ENCODE measurements around the gene FAM237A.

Gene FAM237A

DNA sequence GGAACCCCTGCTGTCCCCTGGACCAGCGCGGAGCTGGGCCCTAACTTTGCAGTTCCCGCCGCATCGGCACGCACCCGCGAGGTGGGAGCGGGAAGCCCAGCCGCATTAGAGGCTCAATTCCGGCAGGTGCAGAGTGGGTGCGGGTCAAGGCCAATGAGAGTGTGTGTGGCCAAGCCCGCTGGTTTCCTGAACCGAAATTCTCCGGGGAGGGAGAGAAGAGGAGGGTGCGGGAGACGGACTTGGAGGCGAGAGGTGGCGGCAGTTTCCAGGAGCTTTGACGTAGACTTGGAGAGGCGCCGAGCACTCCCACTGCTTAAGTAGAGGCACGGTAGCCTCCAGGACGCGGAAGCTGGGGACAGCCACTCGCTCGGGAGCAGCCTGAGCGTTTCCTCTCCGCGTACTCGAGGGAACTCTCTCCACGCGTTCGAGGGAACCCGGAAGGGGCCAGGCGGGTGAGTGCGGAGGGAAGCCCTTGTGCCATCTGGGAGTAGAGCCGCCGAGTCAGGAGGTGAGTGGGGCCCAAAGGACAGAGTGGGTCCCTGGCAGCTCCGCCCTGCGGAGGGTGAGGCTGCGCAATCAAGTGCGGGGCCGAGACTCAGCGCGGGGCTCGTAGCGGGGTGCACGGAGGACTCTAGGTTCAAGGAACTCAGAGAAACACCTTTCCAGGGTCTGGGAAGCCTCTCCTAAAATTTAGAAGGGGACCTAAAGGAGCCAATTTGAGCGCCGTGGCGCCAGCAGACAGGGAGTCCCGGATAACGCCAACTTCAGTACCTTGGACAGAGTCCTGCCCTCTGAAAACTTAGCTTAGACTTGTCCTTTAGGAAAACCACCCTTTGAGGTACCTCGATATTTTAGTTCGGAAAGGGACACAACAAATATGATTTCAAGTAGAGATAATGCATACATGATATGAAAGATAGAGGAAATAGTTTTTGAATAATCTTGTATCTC lies at the start of gene FAM237A:
Gene FAM237A (plus strand): TSS at position 413 of the 951 bp plus-strand sequence. CDS start 1,750 bp downstream, outside the sequence.
- no peak for DNase-seq

DNA sequence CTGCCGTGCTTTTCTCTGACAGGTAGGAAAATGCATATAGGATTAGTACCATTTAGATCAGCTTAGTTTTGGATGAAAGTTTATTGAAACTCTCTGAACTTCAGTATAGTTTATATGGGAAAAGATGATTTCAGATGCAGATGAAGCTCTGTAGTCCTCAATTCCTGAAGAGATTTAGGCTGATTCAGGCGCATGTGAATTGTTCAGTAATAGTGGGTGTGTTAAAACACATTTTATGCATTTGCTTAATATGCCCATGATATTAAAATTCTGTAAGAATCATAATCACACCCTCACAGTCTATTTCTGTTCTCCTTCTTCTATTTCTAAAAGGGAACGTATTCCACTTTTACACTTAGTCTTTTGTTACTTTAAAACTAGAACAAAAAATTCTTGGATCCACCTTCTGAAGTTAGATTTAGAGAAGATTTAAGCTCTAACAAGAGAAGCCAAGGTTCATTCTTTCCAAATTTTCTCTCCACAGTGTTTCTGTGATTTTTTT lies 44.5 kb upstream of the FAM237A start:
- DNase-seq: no peak

DNA sequence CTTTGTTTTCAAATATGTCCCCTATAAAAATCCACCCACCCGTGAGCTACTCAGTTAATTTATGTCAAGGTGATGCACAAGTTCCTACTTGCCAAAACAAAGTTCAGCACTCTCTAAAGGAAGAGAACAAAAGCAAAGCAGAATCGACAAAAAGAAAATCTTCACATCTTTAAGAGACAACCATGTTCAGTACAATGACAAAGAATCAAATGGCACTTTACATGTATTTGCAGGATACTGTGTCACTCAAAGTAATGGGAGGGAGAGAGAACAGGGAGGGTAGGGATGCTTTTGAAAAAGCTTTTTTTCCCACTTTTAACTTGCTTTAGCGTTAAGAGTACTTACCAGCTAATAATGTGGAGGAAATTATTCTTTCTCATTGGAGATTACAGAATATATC lies 39.0 kb upstream of the FAM237A start:
- no peak for DNase-seq

DNA sequence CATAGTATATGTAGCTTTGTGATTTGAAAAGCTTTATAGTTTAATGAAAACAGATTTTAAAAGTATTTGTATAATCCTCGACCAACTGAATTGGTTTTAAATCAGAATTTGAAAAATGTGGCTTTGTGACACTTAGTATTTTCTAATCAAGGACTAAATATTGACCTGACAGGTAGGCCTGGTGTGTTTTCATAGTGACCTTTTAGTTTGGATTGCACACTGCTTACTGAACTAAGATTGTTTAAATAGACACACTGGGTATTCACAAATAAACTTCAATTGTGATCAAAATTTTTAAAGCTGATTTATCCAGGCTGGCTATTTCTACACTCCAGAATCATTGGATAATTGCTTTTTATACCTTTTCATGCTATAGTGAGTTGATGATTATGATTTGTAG lies 31.8 kb upstream of the FAM237A start:
- DNase-seq: no peak

DNA sequence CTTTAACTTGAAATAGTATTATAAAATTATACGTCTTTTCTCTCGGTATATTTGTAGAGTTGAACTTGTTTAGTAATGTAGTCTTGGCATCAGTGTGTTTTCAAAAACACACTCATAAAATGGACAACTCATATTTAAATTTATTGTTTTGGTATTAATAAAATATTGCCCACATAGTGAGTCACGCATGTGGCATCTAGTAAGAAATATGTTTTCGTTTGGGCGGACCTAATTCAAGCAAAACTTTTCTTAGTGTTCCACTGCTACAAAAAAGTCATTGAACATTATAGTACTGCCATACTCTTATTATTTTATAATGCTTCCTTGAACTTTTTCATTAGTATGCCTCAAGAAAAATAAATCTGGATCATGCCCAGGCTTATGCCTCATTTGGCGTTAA lies 31.1 kb upstream of the FAM237A start:
- DNase-seq: no peak

DNA sequence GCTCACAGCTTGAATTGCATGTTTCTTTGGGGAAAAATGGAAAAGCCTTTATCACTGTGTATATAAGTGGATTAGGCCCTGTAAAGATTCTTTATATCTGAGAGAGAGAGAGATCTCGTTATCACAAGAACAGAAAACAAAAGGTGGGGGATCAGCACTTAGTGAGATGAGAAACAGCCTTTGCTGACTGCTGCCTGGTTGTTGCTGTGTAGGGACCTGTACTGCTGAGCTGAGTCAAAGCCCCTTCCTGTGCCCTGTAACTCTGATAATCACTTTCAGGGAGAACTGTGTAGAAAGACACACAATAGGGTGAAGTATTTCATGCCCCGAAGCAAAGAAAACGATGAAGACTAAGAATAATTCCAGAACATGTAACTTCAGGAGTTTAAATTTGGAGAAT lies 30.6 kb upstream of the FAM237A start:
- no peak for DNase-seq

DNA sequence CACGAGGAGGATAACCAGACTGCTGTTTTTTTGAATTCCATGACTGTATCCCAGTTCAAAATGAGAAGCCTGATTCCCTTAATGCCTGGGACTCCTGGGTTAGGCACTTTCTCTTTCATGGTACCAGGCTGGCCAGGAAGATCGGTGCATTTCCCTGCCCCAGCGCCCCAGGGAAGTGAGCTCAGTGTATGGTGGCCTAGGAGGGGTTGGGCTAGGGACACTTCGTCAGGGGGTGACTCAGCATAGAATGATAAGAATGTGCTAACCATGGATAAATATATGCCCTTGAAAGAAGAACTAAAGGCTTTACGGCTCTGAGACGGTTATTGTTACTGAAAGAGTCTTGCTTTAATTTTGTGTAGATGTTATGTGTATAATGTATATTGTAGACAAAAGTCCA lies 27.5 kb upstream of the FAM237A start:
- no peak for DNase-seq

DNA sequence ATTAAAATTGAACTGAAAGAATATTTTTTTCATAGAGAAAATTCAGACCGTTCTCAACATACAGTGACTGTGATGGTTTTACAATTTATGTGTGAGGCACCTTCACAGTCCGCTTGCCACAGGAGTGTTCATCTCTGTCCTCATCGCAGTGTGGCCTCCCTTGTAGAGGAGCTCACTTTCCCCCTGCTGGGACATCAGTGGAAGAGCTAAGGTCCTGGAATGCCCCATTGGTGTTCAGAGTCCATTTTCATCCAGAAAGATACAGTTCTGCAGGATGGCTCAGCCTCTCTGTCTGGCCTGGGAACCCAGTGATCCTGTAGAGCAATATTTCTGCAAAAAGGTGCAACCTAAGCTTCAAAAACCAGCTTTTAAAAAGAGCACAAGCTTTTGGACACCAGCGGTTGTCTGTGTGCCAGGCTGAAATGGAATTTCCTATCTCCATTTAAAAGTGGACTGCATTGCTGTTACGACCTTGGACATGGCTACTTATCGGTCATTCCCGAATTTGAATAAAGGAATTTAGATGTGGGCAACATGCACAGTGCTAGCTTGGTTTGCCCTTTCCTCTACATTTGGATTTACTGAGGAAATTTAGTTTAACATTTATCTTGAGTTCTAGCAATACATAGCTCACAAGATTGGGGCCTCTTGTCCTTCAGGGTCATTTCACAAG lies 26.7 kb upstream of the FAM237A start:
- no peak for DNase-seq

DNA sequence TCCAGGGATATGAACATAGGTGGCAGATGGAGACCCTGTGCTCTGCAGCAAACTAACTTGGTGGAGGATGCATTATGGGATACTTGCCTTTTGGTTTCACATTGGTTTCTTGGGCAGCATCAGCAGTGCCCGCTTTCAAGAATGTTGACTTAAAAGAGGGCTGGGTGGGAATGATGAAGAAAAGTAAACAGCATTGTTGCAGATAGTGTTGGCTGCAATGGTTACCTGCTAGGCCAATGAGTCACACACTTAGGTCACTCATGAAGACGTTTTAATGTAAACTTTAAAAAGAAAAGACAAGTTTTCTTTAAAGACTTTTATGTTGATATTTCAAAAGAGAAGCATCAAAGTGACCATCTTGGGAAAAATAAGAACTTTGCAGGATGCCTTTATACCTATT lies 26.1 kb upstream of the FAM237A start:
- no peak for DNase-seq

DNA sequence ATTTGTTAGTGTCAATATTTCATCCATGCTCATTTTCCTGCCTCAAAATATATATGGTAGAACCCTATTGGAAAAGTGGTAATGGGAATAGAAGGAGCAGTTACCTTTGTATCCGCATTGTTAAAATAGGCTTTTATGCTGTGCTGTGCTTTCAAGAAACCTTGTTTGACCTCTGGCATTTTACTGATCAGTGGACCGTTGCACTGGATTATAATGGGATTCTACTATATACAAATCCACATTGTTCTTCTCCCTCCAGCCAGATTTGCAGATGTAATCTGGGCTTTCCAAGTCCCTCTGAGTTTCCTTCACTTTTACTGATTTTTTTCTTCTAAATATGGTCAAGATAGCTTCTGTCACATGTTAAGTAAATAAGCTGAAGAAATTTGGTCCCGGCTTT lies 23.3 kb upstream of the FAM237A start:
- DNase-seq: no peak

DNA sequence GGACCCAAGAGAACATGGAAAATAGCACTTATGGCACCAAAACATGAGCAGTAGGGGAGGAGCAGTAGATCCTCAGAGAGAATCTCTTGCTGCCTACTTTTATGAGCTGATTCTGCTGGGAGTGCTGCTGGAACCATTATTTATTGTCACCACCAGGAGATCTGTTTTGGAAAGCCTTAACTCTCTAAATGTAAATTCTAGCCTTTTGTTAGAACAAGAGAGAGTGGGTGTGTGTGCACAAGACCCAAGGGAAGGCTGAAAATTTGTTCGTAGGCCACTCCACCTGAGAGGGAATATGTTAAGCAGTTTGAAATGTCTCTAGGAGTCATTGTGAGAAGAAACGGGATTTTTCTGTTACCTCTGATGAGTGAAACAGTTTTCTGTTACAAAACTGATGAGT lies 16.2 kb upstream of the FAM237A start:
- DNase-seq: no peak

DNA sequence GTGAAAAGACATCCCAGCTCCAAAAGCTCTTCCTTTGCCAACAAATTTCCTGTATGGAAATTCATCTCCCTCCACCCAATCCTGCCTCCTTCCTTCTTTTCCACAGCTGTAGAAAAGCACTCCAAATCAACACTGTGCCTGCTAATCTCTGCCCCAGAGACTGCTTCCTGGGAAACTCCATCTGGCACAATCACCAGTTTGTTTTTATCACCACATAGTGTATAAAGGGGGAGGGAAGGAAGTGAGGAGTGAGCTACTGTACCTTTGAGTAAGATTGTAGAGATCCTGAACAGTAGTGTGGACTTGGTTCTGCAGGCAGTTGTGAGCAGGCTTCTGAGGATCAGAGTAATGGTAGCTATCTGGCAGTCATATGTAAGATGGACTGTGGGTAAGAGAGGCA lies 14.7 kb upstream of the FAM237A start:
- no peak for DNase-seq

DNA sequence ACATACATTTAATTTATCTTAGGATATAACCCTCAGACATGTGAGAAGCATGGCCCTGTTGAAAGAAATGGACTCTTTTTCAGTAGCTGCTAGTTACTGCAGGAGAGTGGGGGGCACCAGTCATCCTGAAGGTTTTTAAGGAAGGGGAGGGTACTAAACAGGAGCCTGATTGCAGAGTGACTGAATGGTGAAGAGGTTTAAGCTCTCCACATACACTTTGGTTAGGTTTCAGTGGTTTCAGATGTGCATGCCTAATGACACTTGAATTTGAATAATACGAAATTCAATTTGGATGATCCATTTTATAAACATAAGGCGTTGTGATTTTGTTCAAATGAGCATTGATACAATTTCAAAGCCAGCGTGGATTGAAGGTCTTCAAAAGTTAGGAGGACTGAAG lies 10.9 kb upstream of the FAM237A start:
- DNase-seq: no peak

DNA sequence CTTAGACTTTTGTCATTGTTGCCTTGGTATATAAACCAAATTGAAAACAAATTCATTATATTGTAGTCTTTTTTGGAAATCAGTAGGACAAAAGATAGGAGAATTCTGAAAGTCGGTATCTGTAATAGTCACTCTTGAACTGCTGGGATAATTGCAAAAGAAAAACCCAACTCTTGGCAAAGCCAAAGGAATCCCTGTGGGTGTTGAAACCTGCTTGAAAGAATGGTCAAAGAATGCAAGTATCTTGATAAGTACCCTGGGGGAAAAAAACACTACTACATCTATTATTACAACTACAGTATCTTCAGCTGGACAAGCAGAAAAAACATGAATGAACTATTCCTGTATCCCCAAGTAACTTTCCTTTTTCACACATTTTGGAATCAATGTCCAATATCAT lies 7.3 kb upstream of the FAM237A start:
- no peak for DNase-seq

DNA sequence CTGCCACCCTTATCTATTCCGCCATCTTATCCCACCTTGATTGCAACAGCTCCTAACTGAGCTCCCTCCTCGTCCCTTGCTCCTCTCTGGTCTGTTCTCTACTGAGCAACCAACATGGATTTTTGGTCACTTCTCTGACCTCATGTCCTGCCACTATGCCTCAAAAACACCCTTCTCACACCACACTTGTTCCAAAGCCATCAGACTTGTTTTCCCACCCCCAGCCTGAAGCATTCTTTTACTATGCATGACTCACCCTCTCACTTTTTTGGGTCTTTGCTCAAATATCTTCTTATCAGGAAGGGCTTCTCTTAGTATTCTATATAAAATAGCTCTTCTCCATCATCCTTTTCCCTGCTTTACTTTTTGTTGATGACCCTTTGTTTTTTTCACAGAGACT lies 2.7 kb upstream of the FAM237A start:
- DNase-seq: no peak

DNA sequence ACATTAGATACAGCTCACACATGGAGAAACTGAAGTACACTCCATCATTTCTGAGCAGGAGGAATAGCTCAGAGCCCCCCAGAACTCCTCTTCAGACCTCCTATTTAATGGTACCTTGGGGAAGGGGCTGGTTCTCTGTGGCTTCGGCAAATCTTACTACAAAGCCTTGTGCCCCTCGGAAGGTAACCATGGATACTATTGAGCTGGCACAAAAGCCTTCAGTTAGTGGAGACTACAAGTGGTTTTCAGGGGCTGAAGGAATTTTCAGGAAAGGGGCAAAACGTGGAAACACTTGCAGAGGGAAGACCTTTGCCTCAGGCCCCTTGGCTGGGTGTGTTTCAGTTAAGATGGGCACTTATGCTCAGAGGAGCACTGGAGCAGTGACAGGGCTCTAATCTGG lies 1.1 kb upstream of the FAM237A start:
- DNase-seq: no peak

DNA sequence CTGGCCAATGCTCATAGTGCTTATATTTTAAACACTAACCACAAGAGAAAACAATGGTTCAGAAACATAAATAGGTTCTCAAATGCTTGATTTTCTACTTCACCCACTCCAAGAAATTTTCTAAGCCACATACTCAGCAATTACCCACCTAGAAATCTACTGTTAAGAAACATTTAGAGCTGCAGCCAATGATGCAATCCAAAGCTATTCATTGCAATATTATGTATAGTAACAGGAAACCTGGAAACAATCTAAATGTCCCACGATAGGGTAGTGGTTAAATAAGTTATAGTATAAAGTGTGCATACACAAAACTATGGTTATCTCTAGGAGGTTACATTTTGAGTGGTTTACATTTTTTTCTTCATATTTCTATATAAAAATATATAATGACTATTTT lies 5.7 kb downstream of the FAM237A start:
- DNase-seq: no peak

DNA sequence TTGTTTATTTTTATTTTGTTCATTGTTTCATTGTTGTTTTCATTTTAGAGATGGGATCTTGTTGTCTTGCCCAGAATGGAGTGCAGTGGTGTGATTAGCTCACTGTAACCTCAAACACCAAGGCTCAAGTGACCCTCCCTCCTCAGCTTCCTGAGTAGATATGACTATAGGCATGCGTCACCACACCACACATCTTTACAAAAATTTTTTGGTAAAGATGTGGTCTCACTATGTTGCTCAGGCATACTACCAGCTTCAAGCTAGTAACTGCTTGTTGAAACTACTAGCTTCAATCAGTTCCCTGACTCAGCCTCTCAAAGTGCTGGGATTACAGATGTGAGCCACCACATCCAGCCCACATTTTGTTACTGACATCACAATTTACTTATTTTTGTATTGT lies 14.8 kb downstream of the FAM237A start:
- no peak for DNase-seq

DNA sequence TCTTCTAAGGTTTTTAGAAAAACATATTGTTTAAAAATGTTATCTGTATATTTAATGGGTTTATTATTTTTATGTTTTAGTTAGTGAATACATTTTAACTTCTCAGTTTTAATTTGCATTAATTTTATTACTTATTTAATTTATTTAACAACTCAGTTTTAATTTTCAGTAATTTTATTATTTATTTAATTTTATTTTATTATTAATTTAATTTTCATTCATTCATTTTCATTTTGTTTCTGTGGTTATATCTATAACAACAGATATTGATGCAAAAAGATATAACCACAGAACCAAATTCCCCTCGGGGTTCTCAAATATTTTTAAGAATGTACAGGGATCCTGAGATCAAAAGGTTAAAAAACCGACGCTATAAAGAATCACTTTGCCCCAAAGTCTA lies 23.0 kb downstream of the FAM237A start:
- no peak for DNase-seq

DNA sequence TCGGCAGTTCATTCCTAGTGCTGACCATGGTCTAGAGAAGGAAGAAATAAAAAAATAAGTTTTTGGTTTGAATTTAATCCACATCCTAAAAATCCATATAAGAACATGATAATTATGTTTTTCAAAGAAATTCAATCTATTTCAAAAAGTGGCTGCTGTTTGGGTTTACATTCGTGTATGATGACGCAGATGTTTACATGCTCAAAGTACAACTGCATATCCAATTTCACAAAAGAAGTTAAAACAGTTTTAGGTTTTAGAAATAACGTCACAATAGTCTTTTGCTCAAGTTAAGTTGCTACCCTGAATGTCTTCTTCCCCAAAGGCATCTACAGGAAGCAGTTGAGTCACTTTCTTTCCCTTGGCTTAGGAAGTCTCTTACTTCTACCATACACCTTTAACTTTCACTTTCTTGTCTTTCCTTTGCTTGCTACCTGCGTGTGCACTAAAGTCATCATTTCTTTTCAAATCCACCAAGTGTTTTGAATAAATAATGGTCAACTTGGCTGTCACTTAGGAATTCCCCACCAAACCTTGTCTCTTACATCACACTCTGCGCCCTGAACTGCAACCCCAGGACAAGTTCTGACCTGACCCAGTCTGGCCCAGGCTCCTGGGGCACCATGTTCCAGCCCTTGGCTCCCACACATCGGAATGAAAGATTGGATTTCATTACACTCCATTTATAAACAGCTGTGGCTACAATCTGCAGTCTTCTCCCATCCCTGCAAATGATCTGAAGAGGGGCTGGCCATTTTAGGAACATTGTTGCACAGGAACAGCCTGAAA lies 28.4 kb downstream of the FAM237A start:
- no peak for DNase-seq

DNA sequence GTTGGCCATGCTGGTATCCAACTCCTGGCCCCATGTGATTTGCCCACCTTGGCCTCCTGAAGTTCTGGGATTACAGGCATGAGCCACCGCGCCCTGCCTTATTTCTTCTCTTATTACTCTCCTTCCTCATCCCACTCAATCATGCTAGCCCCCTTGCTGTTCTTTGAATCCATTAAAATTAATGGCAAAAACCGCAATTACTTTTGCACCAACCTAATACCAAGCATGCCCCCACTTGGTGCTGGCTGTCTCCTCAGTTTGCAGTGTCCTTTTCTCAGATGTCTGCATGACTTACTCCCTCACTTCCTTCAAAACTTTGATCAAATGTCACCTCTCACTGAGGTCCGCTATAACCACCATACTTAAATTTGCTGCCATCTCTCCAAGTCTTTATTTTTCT lies 41.3 kb downstream of the FAM237A start:
- DNase-seq: no peak

DNA sequence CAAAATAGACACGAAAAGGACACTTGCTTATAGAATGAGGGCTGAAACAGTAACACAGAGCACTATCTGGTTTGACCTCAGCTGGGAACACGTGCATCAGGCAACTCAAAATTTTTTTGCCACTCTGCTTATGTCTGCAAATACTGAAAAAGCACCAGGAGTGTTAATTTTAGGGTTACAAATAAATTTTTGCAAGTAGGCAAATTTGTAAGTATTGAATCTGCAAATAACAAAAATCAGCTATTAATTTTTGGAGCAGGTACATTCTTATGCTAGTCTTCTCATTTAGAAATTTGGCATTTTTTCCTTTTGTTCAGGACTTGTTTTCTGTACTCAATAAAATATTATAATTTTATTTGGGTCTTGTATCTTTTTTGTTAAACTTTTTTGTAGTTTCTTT lies 46.2 kb downstream of the FAM237A start:
- no peak for DNase-seq

DNA sequence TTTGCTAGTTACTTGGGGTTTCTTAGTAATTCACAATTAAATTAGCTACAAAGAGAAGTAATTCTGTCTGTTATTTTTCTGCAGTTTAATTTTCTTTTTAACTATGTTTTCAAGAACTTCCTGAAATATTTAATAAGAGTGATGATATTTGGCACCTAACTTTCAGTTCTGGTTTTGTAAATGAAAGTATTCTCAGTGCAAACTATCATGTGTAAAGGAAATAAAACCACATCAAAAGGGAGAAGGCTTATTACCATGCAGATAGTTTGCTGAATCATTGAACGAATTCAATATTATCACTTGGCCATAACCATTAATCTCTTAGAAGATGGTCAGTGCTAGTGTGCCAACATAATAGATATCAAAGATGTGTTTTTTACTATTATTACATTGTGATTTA lies 46.7 kb downstream of the FAM237A start:
- no peak for DNase-seq

All from bone marrow (tissue), 2 donors.